Adipocyte (in vitro differentiated cells): ENCODE data around the gene ZKSCAN3.
A peak's percentile ranks its signal among the peaks of the same experiment; 100 is the strongest.
"Not testable (repeated sequence)": the region's sequence is repeated elsewhere in the genome, so short reads cannot be mapped to it uniquely, and the experiment has no call there.

Source experiments
- DNase-seq: peaks from one replicate; pipeline ENCODE4 v3.0.0-alpha.2; 2015; ENCODE audit warnings: low read depth
- H3K27me3 ChIP-seq: replicated peaks from 2 replicates; pipeline ENCODE4 v1.7.0; 2013; ENCODE audit warnings: mild to moderate bottlenecking, low read length, moderate library complexity; ENCODE audit not compliant: control insufficient read depth, insufficient read depth
- H3K36me3 ChIP-seq: 2 replicates; pipeline ENCODE4 v1.7.0; 2013; ENCODE audit warnings: low read length, mild to moderate bottlenecking, moderate library complexity; ENCODE audit not compliant: control insufficient read depth, insufficient read depth, severe bottlenecking
- H3K4me1 ChIP-seq: 2 replicates; pipeline ENCODE4 v1.7.0; 2013; ENCODE audit warnings: mild to moderate bottlenecking, low read length, moderate library complexity; ENCODE audit not compliant: control insufficient read depth, insufficient read depth
- H3K4me3 ChIP-seq: 2 replicates; pipeline ENCODE4 v1.7.0; 2013; ENCODE audit warnings: mild to moderate bottlenecking, low read length, moderate library complexity
- H3K9ac ChIP-seq: 2 replicates; pipeline ENCODE4 v1.7.0; 2013; ENCODE audit warnings: mild to moderate bottlenecking, low read length, moderate library complexity
- H3K9me3 ChIP-seq: 2 replicates; pipeline ENCODE4 v1.7.0; 2013; ENCODE audit warnings: mild to moderate bottlenecking, low read length, moderate library complexity; ENCODE audit not compliant: control insufficient read depth

ZKSCAN3 gene

DNA sequence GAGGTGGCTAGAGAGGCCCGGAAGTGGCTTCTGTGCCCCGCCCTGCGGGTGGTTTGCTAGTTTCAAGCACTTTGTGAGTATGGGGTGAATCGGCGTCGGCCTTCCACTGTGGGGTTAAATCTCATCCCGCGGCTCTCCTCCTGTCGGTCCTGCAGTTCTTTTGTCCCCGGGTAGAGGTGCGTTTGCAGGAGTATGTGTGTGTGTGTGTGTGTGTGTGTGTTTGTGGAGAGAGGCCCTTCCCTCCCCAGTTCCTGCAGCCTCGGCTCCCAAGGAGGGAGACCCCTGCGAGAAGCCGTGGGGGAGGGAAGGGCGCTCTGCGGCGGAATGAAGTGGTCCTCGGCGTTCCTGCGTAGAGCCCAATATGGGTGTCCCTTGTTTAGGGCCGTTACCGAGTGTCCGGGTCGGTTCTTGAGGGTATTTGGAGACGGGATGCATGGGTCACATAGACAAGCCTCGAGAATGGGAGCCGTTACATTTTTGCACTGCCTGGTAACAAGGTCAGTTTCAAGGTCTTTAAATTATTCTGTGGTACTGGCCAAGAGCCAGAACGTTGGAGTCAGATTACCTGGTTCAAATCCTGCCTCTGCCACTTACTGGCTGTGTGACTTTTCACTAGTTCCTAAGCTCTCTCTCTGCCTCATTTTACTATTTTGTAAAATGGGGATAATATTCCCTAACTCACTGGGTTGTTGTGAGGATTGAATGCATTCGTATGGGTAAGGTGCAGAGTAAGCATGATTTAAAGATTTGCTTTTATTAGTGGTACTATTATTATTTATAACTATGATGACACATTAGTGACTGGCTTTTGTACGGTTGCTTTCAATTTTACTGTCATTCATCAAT, at the start of gene ZKSCAN3:
TSS of gene ZKSCAN3 (plus strand) at position 56 of the 846 bp plus-strand sequence. CDS start 9,640 bp downstream, outside the sequence.
- Histone ChIP-seq H3K4me1 (peaks cover 9% of the 10 kb centered on the region), H3K9ac (peak within 1 kb of the TSS; percentile 94), H3K4me3 (peak within 1 kb of the TSS; percentile 97), H3K27me3 (peaks cover 17% of the 10 kb centered on the region), H3K36me3 (no peaks in the 10 kb centered on the region), H3K9me3 (no peaks in the 10 kb centered on the region)
- DNase-seq: peak; percentile 89

DNA sequence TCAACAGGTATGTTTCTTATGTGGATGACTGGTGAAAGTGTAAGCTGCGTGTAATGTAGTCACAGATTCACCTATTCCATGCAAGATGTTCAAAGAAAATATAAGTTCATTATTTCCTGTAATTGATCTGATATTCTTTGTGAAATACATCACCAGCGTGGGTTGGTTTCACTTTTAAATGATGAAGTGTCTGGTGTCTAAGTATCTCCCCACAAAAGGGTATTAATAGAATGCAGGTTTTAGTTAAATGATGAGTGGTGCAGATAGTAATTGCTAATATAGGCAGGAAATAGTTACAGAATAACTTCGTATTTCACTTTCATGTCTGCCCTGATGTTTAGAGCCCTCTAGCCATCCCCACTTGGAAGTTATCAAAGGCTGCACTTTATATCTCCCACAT, 46.2 kb upstream of the ZKSCAN3 start:
- Histone ChIP-seq H3K4me1 (no peaks in the 10 kb centered on the region), H3K4me3 (no peak overlapping the region)
- DNase-seq: no peak

GRCh38 chr6:28306363-28306762, 43.4 kb upstream of the ZKSCAN3 start:
- not testable (repeated sequence) for H3K36me3 ChIP-seq, H3K4me1 ChIP-seq, DNase-seq, H3K9me3 ChIP-seq, H3K9ac ChIP-seq, H3K27me3 ChIP-seq, H3K4me3 ChIP-seq

More for the DNA sequence above, 46.2 kb upstream of the ZKSCAN3 start:
- Histone ChIP-seq H3K27me3 (no peaks in the 10 kb centered on the region), H3K36me3 (peaks cover 11% of the 10 kb centered on the region), H3K9me3 (no peaks in the 10 kb centered on the region), H3K9ac (no peak overlapping the region)

GRCh38 chr6:28311139-28311823, 38.5 kb upstream of the ZKSCAN3 start:
- no peak for DNase-seq
- Histone ChIP-seq H3K27me3 (no peaks in the 10 kb centered on the region), H3K36me3 (no peaks in the 10 kb centered on the region), H3K4me1 (no peaks in the 10 kb centered on the region), H3K9me3 (no peaks in the 10 kb centered on the region), H3K4me3 (no peak overlapping the region), H3K9ac (no peak overlapping the region)

GRCh38 chr6:28312939-28313338, 36.8 kb upstream of the ZKSCAN3 start:
- Histone ChIP-seq H3K4me1 (no peaks in the 10 kb centered on the region), H3K9ac (no peak overlapping the region), H3K36me3 (no peaks in the 10 kb centered on the region), H3K4me3 (no peak overlapping the region), H3K9me3 (no peaks in the 10 kb centered on the region), H3K27me3 (no peaks in the 10 kb centered on the region)
- no peak for DNase-seq

GRCh38 chr6:28315628-28316027, 34.1 kb upstream of the ZKSCAN3 start:
- Histone ChIP-seq H3K27me3 (no peaks in the 10 kb centered on the region), H3K9me3 (no peaks in the 10 kb centered on the region), H3K4me1 (no peaks in the 10 kb centered on the region), H3K9ac (no peak overlapping the region), H3K4me3 (no peak overlapping the region), H3K36me3 (no peaks in the 10 kb centered on the region)
- no peak for DNase-seq

GRCh38 chr6:28317866-28318265, 31.9 kb upstream of the ZKSCAN3 start:
- not testable (repeated sequence) for H3K9me3 ChIP-seq, H3K36me3 ChIP-seq, H3K9ac ChIP-seq, DNase-seq, H3K4me1 ChIP-seq, H3K27me3 ChIP-seq, H3K4me3 ChIP-seq

DNA sequence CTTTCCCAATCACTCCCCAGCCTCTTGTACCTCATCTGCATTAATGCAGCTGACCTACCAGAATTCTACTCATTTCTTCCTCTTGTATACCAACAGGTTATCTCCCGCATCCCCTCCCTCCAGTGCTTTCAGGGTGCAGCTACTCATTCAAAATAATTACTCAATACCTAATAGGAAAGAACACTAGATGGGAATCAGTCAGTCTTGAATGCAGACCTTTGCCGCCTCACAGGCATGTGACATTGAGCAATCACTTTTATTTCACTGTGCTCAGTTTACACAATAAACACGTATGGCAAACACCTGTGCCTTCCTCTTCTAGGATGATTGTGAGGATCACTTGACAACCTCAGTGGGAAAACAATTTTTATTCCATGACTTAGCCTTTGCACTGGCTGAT, 27.1 kb upstream of the ZKSCAN3 start:
- H3K4me1 ChIP-seq: no peaks in the 10 kb centered on the region
- H3K4me3 ChIP-seq: no peak overlapping the region
- peaks cover 39% of the 10 kb centered on the region for H3K9me3 ChIP-seq
- H3K27me3 ChIP-seq: no peaks in the 10 kb centered on the region
- H3K36me3 ChIP-seq: peaks cover 22% of the 10 kb centered on the region
- no peak overlapping the region for H3K9ac ChIP-seq
- DNase-seq: no peak

GRCh38 chr6:28323813-28324424, 25.8 kb upstream of the ZKSCAN3 start:
- Histone ChIP-seq H3K4me1 (no peaks in the 10 kb centered on the region), H3K27me3 (no peaks in the 10 kb centered on the region), H3K9ac (no peak overlapping the region), H3K4me3 (no peak overlapping the region), H3K9me3 (peaks cover 41% of the 10 kb centered on the region), H3K36me3 (peaks cover 22% of the 10 kb centered on the region)
- no peak for DNase-seq

DNA sequence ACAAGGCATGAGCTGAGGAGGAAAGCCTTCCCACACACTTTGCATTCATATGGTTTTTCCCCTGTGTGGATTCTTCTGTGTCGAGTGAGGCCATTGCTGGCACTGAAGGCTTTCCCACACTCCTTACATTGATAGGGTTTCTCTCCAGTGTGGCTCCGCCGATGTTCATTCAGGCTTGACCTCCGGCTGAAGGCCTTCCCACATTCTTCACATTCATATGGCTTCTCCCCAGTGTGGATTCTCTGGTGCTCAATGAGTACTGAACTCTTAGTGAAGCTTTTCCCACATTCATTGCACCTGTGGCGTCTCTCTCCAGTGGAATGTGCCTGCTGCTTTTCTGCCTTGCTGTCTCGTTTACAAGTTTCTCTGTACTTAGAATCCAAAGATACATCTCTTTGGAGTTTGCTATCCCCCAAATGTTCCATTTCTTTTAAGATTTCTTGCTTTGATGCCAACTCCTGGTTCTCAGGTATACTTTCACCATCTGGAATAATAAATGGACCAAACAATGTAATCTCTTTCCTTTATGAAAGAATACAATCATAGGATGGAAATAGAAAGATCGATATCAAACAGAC, 23.3 kb upstream of the ZKSCAN3 start:
- H3K27me3 ChIP-seq: no peaks in the 10 kb centered on the region
- peaks cover 22% of the 10 kb centered on the region for H3K36me3 ChIP-seq
- no peak overlapping the region for H3K9ac ChIP-seq
- DNase-seq: no peak
- peaks cover 41% of the 10 kb centered on the region for H3K9me3 ChIP-seq
- peak overlapping the region; percentile 44 for H3K4me3 ChIP-seq
- H3K4me1 ChIP-seq: no peaks in the 10 kb centered on the region

DNA sequence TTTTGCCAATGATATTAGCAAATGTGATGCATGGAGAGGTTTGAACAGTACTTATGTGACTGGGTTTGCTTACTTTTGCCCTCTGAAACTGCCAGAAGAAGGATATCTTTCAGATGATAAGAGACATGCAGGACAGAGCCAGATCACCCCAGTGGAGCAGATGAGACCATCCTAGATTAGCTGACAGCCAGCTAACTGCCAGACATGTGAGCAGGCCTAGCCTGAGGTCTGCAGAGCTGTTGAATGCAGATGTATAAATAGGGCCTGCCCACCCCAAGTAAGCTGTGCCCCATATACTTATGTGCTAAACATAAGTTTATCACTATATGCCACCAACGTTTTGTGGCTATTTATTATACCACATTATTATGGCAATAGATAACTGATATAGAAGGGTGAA, 19.7 kb upstream of the ZKSCAN3 start:
- no peaks in the 10 kb centered on the region for H3K27me3 ChIP-seq
- H3K9ac ChIP-seq: no peak overlapping the region
- H3K36me3 ChIP-seq: peaks cover 22% of the 10 kb centered on the region
- peaks cover 28% of the 10 kb centered on the region for H3K9me3 ChIP-seq
- no peak for DNase-seq
- no peak overlapping the region for H3K4me3 ChIP-seq
- H3K4me1 ChIP-seq: peaks cover under 1% of the 10 kb centered on the region
